ENCODE measurements around the gene SCGB1C2.
"Not testable (repeated sequence)": the region's sequence is repeated elsewhere in the genome, so short reads cannot be mapped to it uniquely, and the experiment has no call there.

DNA sequence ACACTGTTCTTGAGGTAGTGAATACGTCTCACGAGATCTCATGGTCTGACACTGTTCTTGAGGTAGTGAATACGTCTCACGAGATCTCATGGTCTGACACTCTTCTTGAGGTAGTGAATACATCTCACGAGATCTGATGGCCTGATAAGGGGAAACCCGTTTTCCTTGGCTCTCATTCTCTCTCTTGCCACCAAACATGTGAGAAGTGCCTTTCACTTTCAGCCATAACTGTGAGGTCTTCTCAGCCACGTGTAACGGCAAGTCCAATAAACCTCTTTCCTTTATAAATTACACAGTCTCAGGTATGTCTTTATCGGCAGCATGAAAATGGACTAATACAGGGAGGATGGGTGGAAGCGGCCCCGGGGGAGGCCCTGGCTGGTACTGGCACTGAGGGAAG is 31.2 kb downstream of the SCGB1C2 start:
- TF ChIP-seq, protein P1, sequence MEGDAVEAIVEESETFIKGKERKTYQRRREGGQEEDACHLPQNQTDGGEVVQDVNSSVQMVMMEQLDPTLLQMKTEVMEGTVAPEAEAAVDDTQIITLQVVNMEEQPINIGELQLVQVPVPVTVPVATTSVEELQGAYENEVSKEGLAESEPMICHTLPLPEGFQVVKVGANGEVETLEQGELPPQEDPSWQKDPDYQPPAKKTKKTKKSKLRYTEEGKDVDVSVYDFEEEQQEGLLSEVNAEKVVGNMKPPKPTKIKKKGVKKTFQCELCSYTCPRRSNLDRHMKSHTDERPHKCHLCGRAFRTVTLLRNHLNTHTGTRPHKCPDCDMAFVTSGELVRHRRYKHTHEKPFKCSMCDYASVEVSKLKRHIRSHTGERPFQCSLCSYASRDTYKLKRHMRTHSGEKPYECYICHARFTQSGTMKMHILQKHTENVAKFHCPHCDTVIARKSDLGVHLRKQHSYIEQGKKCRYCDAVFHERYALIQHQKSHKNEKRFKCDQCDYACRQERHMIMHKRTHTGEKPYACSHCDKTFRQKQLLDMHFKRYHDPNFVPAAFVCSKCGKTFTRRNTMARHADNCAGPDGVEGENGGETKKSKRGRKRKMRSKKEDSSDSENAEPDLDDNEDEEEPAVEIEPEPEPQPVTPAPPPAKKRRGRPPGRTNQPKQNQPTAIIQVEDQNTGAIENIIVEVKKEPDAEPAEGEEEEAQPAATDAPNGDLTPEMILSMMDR (IDR thresholded peaks at IDR 0.05): not testable (repeated sequence)
- not testable (repeated sequence) for TF ChIP-seq POLR2A (IDR thresholded peaks at IDR 0.05)
